ENCODE data around the gene SACM1L. TPM values are rescaled to one million over a fixed set of nuclear protein-coding genes. Genes with fewer than 3 reads are reported as not detected.

SACM1L gene
- total and polyA plus RNA-seq, 4 donors = 12.2 to 35.5 (median 20.5) TPM

- Histone ChIP-seq H3K27me3 (ENCODE audit: control insufficient read depth in 4 of 4, insufficient read depth in 4 of 4, low read length in 3 of 4) (no peaks in the 10 kb centered on the region), H3K9me3 (ENCODE audit: control insufficient read depth in 4 of 4, low read length in 3 of 4) (no peaks in the 10 kb centered on the region), H3K4me1 (ENCODE audit: control insufficient read depth in 4 of 4, insufficient read depth in 4 of 4, low read length in 3 of 4) (no peaks in the 10 kb centered on the region), H3K4me3 (ENCODE audit: low read depth in 1 of 3, low read length in 3 of 3) (no peak overlapping the region), H3K27ac (ENCODE audit: low read depth in 1 of 2, low read length in 2 of 2) (no peak overlapping the region), H3K36me3 (ENCODE audit: control insufficient read depth in 4 of 4, insufficient read depth in 3 of 4, low read depth in 1 of 4, low read length in 3 of 4) (no peaks in the 10 kb centered on the region), H3K9ac (ENCODE audit: low read depth in 1 of 2, low read length in 2 of 2) (no peak overlapping the region)
- DNase-seq (ENCODE audit: low spot score) = no peak
- no peak for TF ChIP-seq ATF3 (IDR thresholded peaks at IDR 0.05)
- TF ChIP-seq MAX (IDR thresholded peaks at IDR 0.05) = no peak
- no peak for TF ChIP-seq ZBTB33 (IDR thresholded peaks at IDR 0.05)
- no peak for TF ChIP-seq YY1 (IDR thresholded peaks at IDR 0.05)
- no peak for TF ChIP-seq HNF4G (IDR thresholded peaks at IDR 0.05)
- no peak for TF ChIP-seq JUND (IDR thresholded peaks at IDR 0.05)
- TF ChIP-seq GABPA (IDR thresholded peaks at IDR 0.05 in 1 of 2, conservative IDR thresholded peaks at IDR 0.05 in 1 of 2) = no peak
- TF ChIP-seq REST (IDR thresholded peaks at IDR 0.05) = no peak
- no peak for TF ChIP-seq RAD21 (IDR thresholded peaks at IDR 0.05)
- TF ChIP-seq SP1 (IDR thresholded peaks at IDR 0.05) = no peak
- TF ChIP-seq FOXA2 (IDR thresholded peaks at IDR 0.05) = no peak
- TF ChIP-seq RXRA (IDR thresholded peaks at IDR 0.05) = no peak
- no peak for TF ChIP-seq NR2F2 (IDR thresholded peaks at IDR 0.05)
- no peak for TF ChIP-seq FOXA1 (IDR thresholded peaks at IDR 0.05)
- no peak for TF ChIP-seq CTCF (IDR thresholded peaks at IDR 0.05; ENCODE audit: low read depth, low read length, missing input control)
- no peak for TF ChIP-seq HNF4A (conservative IDR thresholded peaks at IDR 0.05)
- no peak for TF ChIP-seq EGR1 (IDR thresholded peaks at IDR 0.05; ENCODE audit: low read depth in 2 of 2)
- TF ChIP-seq TAF1 (conservative IDR thresholded peaks at IDR 0.05) = no peak
- WGBS = 77% methylated on average over 4 of the region's 4 CpGs
These were observed 100.1 kb downstream of the SACM1L start for GRCh38 chr3:45789235-45789812.

Data from liver (tissue), 9 donors.